ENCODE data around the gene AOC2. TPM values are rescaled to one million over a fixed set of nuclear protein-coding genes. Genes with fewer than 3 reads are reported as not detected.

The AOC2 gene
- total RNA-seq, 4 donors from 2014 or later: 0.70 to 2.3 (median 1.6) TPM; not detected in 1

DNA sequence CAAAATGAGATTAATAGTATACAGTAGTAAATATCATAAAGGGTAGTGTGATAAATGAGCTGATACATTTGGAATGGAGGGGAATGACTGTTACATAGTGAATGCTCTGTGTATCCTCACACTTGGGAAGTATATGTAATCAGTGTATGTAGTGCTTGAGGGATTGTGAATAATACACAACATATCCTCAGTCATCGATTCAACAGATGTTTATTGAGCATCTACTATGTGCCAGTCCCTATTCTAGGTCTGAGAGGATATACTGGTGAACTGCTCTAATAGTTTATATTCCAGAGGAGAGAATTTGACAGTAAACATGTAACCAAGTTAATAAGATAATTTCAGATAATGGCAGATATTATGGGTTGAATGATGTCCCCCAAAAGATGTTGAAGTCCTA is 16.9 kb upstream of the AOC2 start:
- Histone ChIP-seq H3K27me3 (no peaks in the 10 kb centered on the region), H3K4me3 (no peak overlapping the region), H3K4me1 (peaks cover 0 to 14% (median 9%) of the 10 kb centered on the region in 4 donors), H3K9me3 (no peaks in the 10 kb centered on the region), H3K27ac (no peak overlapping the region), H3K36me3 (no peaks in the 10 kb centered on the region)
- TF ChIP-seq CTCF (IDR thresholded peaks at IDR 0.05): no peak
- TF ChIP-seq POLR2A (IDR thresholded peaks at IDR 0.05): no peak
- DNase-seq: no peak

DNA sequence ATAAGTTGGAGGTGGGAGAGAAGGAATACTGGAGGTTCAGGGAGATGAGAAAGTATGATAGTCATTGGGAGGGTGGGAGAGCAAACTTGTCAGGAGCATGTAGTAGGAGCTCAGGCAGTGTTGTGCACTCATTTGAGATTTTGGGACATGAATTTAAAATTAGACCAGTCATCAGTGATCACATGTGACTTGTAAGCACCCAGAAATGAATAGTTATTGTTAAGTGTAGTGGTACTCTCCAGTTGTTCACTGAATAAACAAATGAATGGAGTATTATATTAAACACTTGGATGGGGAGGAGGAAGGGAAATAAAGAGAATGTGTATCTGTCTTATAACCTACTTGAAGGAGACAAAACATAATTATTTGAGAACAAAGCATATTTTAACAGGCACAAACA is 13.4 kb upstream of the AOC2 start:
- H3K36me3 ChIP-seq: peaks cover 0 to 9% (median 0%) of the 10 kb centered on the region in 3 donors
- H3K27ac ChIP-seq: no peak overlapping the region
- TF ChIP-seq POLR2A (IDR thresholded peaks at IDR 0.05) (no peak), CTCF (IDR thresholded peaks at IDR 0.05) (no peak)
- DNase-seq: no peak
- H3K27me3 ChIP-seq: no peaks in the 10 kb centered on the region
- H3K9me3 ChIP-seq: no peaks in the 10 kb centered on the region
- H3K4me1 ChIP-seq: peaks cover 0 to 18% (median 3%) of the 10 kb centered on the region in 4 donors
- H3K4me3 ChIP-seq: no peak overlapping the region

DNA sequence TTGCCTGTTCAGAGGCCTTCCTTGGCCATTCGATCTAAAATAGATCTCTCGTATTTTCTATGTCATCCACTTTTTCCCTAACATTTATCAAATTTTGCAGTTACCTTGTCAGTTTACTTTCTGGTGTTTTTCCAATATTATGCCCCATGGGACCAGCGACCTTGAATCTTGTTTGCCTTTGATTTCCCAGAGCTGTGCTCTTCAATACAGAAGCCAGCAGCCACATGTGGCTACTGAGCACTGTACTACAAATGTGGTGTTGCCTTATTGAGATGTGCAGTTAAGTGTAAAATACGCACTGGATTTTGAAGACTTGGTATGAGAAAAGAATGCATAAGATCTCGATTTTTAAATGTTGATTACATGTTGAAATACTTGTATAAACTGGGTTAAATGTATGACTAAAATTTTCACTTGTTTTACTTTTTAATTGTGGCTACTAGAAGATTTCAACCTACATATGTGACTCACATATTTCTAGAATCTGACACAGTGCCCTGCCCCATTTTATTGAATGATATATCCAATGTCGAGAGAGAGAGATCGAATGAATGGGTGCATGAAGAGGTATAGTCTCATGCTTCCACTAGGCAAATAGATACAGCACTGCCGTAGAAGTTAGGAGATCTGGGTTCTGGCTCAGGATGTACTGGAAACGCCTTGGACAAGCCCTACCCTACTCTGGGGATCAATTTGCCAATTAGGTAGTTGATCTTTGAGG is 12.0 kb upstream of the AOC2 start:
- H3K36me3 ChIP-seq: peaks cover 0 to 23% (median 0%) of the 10 kb centered on the region in 3 donors
- H3K27ac ChIP-seq: peak overlapping the region; percentile 88 to 90 (median 89)
- H3K4me1 ChIP-seq: peaks cover 0 to 18% (median 3%) of the 10 kb centered on the region in 4 donors
- TF ChIP-seq CTCF (IDR thresholded peaks at IDR 0.05) (no peak), POLR2A (IDR thresholded peaks at IDR 0.05) (no peak)
- H3K4me3 ChIP-seq: peak overlapping the region; percentile 73 to 93 (median 86)
- no peaks in the 10 kb centered on the region for H3K9me3 ChIP-seq
- DNase-seq: no peak
- no peaks in the 10 kb centered on the region for H3K27me3 ChIP-seq

GRCh38 chr17:42832934-42833766 is 11.2 kb upstream of the AOC2 start, which contains the start of gene PSME3:
TSS of gene PSME3 (plus strand) at chr17:42833397. CDS start at chr17:42833632, 235 bp downstream.
- Histone ChIP-seq H3K4me1 (peaks cover 0 to 18% (median 3%) of the 10 kb centered on the region in 4 donors), H3K27me3 (no peaks in the 10 kb centered on the region), H3K4me3 (peak within 1 kb of the TSS; percentile 73 to 93 (median 86)), H3K36me3 (peaks cover 0 to 31% (median 0%) of the 10 kb centered on the region in 3 donors), H3K27ac (peak within 1 kb of the TSS; percentile 88 to 90 (median 89)), H3K9me3 (no peaks in the 10 kb centered on the region)
- TF ChIP-seq POLR2A (IDR thresholded peaks at IDR 0.05) (peak; percentile 87 to 93), CTCF (IDR thresholded peaks at IDR 0.05) (no peak)
- DNase-seq: peak; percentile 89 to 96 (median 95)

- Histone ChIP-seq H3K9me3 (no peaks in the 10 kb centered on the region), H3K36me3 (peaks cover 0 to 38% (median 0%) of the 10 kb centered on the region in 3 donors), H3K27ac (peak overlapping the region; percentile 88 to 90 (median 89)), H3K27me3 (no peaks in the 10 kb centered on the region), H3K4me1 (peaks cover 0 to 18% (median 3%) of the 10 kb centered on the region in 4 donors), H3K4me3 (peak overlapping the region; percentile 73 to 93 (median 86))
- TF ChIP-seq CTCF (IDR thresholded peaks at IDR 0.05) (no peak), POLR2A (IDR thresholded peaks at IDR 0.05) (no peak)
- DNase-seq: no peak
Observed at GRCh38 chr17:42833767-42834422, 10.5 kb upstream of the AOC2 start.
